HEK293 (cell line): Measurements from ENCODE around the gene RNF182.

ENCODE experiments used
- HOXD13 ChIP-seq: sonication (generic); formaldehyde crosslinking; IDR thresholded peaks from 2 replicates; pipeline ENCODE4 v1.8.0; 2022; ENCODE audit warnings: missing genetic modification reagents, borderline replicate concordance
- ZNF416 ChIP-seq: fragments of 450-650 bp; formaldehyde crosslinking; IDR thresholded peaks from 2 replicates; pipeline ENCODE4 v1.5.1; 2016; ENCODE audit warnings: missing biosample characterization, missing genetic modification characterization
- ZNF548 ChIP-seq: fragments of 450-650 bp; formaldehyde crosslinking; IDR thresholded peaks from 2 replicates; pipeline ENCODE4 v1.5.1; 2016; ENCODE audit warnings: missing biosample characterization, missing genetic modification characterization
- ZNF707 ChIP-seq: fragments of 450-650 bp; formaldehyde crosslinking; IDR thresholded peaks from 2 replicates; pipeline ENCODE4 v1.5.1; 2016; ENCODE audit warnings: missing biosample characterization, missing genetic modification characterization
- TF ChIP-seq, protein P1 (sequence below): fragments of 450-650 bp; formaldehyde crosslinking; IDR thresholded peaks from 2 replicates; pipeline ENCODE4 v1.5.1; 2016; ENCODE audit warnings: missing biosample characterization, missing genetic modification characterization

DNA sequence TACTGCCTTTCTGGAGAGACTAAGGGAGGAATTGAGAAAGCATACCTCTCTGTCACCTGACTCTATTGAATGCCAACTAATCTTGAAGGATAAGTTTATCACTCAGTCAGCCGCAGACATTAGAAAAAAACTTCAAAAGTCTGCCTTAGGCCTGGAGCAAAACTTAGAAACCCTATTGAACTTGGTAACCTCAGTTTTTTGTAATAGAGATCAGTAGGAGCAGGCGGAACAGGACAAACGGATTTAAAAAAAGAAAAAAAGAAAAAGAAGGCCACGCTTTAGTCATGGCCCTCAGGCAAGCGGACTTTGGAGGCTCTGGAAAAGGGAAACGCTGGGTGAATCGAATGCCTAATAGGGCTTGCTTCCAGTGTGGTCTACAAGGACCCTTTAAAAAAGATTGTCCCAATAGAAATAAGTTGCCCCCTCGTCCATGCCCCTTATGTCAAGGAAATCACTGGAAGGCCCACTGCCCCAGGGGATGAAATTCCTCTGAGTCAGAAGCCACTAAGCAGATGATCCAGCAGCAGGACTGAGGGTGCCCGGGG, 43.1 kb upstream of the RNF182 start:
- TF ChIP-seq ZNF548 (tag by site-specific recombination) (no peak), ZNF416 (tag by site-specific recombination) (no peak), HOXD13 (CRISPR knock-in tag) (no peak), ZNF707 (tag by site-specific recombination) (no peak)
- TF ChIP-seq, protein P1, sequence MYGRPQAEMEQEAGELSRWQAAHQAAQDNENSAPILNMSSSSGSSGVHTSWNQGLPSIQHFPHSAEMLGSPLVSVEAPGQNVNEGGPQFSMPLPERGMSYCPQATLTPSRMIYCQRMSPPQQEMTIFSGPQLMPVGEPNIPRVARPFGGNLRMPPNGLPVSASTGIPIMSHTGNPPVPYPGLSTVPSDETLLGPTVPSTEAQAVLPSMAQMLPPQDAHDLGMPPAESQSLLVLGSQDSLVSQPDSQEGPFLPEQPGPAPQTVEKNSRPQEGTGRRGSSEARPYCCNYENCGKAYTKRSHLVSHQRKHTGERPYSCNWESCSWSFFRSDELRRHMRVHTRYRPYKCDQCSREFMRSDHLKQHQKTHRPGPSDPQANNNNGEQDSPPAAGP (tag by site-specific recombination), result no peak
